SK-N-MC (cell line): ENCODE measurements around the gene SDC3.

ENCODE experiments used
- FOXP2 ChIP-seq: optimal IDR thresholded peaks from 2 replicates; pipeline ENCODE3; 2011; ENCODE audit warnings: mild to moderate bottlenecking, moderate library complexity; ENCODE audit not compliant: insufficient read depth; ENCODE audit errors: extremely low read length, control extremely low read depth
- POLR2AphosphoS5 ChIP-seq: IDR thresholded peaks from 2 replicates; pipeline ENCODE4 v1.6.1; 2012; ENCODE audit warnings: mild to moderate bottlenecking, low read depth, low read length, borderline replicate concordance

DNA sequence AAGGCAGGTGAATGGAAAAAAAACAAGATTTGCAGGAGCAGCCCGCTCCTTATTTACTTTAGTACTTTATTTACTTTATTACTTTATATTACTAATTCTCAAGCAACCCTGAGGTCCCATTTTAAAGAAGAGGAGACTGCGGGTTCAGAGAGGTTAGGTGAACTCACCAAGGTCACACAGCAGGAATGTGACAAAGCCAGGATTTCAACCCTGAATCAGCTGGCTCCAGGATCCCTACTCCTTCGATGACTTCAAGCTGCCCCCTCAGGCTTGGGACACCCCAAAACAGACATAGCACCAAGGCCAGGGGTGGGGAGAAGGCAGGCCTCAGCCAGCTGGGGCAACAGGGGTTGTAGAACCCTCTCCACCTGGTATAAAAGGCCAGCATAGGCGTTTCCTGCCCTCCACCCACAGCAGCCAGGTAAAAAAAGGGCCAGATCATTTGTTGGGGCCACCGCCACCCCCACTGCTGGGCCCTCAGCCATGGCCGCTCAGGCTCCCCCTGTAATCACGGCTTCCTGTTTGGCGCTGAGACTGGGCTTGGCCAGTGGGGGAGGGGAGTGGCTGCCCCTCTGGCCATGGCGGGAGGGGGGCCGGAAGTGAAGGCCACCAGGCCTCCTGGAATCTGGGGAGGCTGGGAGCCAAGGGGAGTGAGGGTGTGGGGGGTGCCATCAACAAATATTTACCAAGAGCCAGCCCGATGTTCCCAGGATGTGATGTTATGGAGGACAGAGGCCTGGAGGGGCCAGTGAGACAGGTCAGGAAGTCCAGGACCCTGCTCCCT is 6.6 kb downstream of the SDC3 start:
- TF ChIP-seq FOXP2 (no peak), POLR2AphosphoS5 (no peak)
